Liver (tissue), 9 donors: ENCODE results near the gene LAMA5. TPM values are rescaled to one million over a fixed set of nuclear protein-coding genes. Genes with fewer than 3 reads are reported as not detected.

Experiments
- DNase-seq: peaks from one replicate; pipeline ENCODE4 v3.0.0-alpha.2; 2017; ENCODE audit warnings: low spot score
- H3K27ac ChIP-seq, 2 donors: one replicate each; pipeline ENCODE4 v1.7.0; 2013; ENCODE audit warnings: inconsistent platforms in 2 of 2, low read length in 2 of 2, control low read depth in 1 of 2, low read depth in 1 of 2, mild to moderate bottlenecking in 1 of 2
- H3K27me3 ChIP-seq, 4 donors: one replicate each; pipeline versions ENCODE4 v1.6.1 to v1.7.0; 2013; ENCODE audit warnings: low read length in 3 of 4, inconsistent platforms in 1 of 4, mild to moderate bottlenecking in 1 of 4, moderate library complexity in 1 of 4; ENCODE audit not compliant: control insufficient read depth in 4 of 4, insufficient read depth in 4 of 4
- H3K36me3 ChIP-seq, 4 donors: one replicate each; pipeline versions ENCODE4 v1.6.1 to v1.7.0; 2013; ENCODE audit warnings: low read length in 3 of 4, mild to moderate bottlenecking in 3 of 4, low read depth in 1 of 4, moderate library complexity in 1 of 4; ENCODE audit not compliant: control insufficient read depth in 4 of 4, insufficient read depth in 3 of 4
- H3K4me1 ChIP-seq, 4 donors: one replicate each; pipeline versions ENCODE4 v1.6.1 to v1.7.0; 2013; ENCODE audit warnings: low read length in 3 of 4, mild to moderate bottlenecking in 3 of 4, moderate library complexity in 1 of 4; ENCODE audit not compliant: control insufficient read depth in 4 of 4, insufficient read depth in 4 of 4
- H3K4me3 ChIP-seq, 3 donors: one replicate each; pipeline versions ENCODE4 v1.6.1 to v1.7.0; 2013; ENCODE audit warnings: low read length in 3 of 3, control low read depth in 1 of 3, low read depth in 1 of 3, mild to moderate bottlenecking in 1 of 3
- H3K9ac ChIP-seq, 2 donors: one replicate each; pipeline ENCODE4 v1.7.0; 2013; ENCODE audit warnings: low read length in 2 of 2, mild to moderate bottlenecking in 2 of 2, moderate library complexity in 2 of 2, control low read depth in 1 of 2, low read depth in 1 of 2
- H3K9me3 ChIP-seq, 4 donors: one replicate each; pipeline versions ENCODE4 v1.6.1 to v1.7.0; 2013; ENCODE audit warnings: low read length in 3 of 4; ENCODE audit not compliant: control insufficient read depth in 4 of 4
- CTCF ChIP-seq: fragments of 150-350 bp; IDR thresholded peaks from 2 replicates; pipeline ENCODE4 v1.5.1; 2017; ENCODE audit warnings: improper control_type of control experiment, low read depth, low read length; ENCODE audit not compliant: missing input control
- EGR1 ChIP-seq, 2 donors: IDR thresholded peaks; 2 replicates each; pipeline ENCODE4 v1.6.1; 2016 to 2018; ENCODE audit warnings: antibody characterized with exemption in 2 of 2, low read depth in 2 of 2
- GABPA ChIP-seq, 2 donors: IDR thresholded peaks in 1 of 2; conservative IDR thresholded peaks in 1 of 2; 2 replicates each; pipeline ENCODE4 v1.6.1; 2016; ENCODE audit warnings: antibody characterized with exemption in 2 of 2, mild to moderate bottlenecking in 1 of 2, moderate library complexity in 1 of 2
- HNF4A ChIP-seq, 2 donors: conservative IDR thresholded peaks; 2 replicates each; pipeline ENCODE4 v1.6.1; 2016; ENCODE audit warnings: antibody characterized with exemption in 2 of 2, mild to moderate bottlenecking in 2 of 2
- HNF4G ChIP-seq: IDR thresholded peaks from 2 replicates; pipeline ENCODE4 v1.6.1; 2016; ENCODE audit warnings: antibody characterized with exemption
- JUND ChIP-seq, 2 donors: IDR thresholded peaks; 2 replicates each; pipeline ENCODE4 v1.6.1; 2016; ENCODE audit warnings: antibody characterized with exemption in 2 of 2
- MAX ChIP-seq: IDR thresholded peaks from 2 replicates; pipeline ENCODE4 v1.6.1; 2016; ENCODE audit warnings: antibody characterized with exemption
- NR2F2 ChIP-seq: IDR thresholded peaks from 2 replicates; pipeline ENCODE4 v1.6.1; 2016; ENCODE audit warnings: antibody characterized with exemption
- RXRA ChIP-seq, 2 donors: IDR thresholded peaks; 2 replicates each; pipeline ENCODE4 v1.6.1; 2017 to 2018; ENCODE audit warnings: antibody characterized with exemption in 2 of 2, mild to moderate bottlenecking in 1 of 2
- SP1 ChIP-seq: IDR thresholded peaks from 2 replicates; pipeline ENCODE4 v1.6.1; 2018; ENCODE audit warnings: antibody characterized with exemption, mild to moderate bottlenecking
- TAF1 ChIP-seq: conservative IDR thresholded peaks from 2 replicates; pipeline ENCODE4 v1.6.1; 2016; ENCODE audit warnings: antibody characterized with exemption, mild to moderate bottlenecking
- YY1 ChIP-seq: IDR thresholded peaks from 2 replicates; pipeline ENCODE4 v1.6.1; 2016; ENCODE audit warnings: antibody characterized with exemption, mild to moderate bottlenecking
- WGBS: extraction: QIAGEN DNeasy Blood & Tissue Kit; methylation state at CpG from one replicate; pipeline ENCODE4 v1.1.7; 2013; 5-methylcytosine and 5-hydroxymethylcytosine counted together
- polyA plus RNA-seq, 2 donors: library from polyadenylated mRNA; stranded (reverse) in 1 of 2; unstranded in 1 of 2; fragments of 200-250 nt in 1 of 2; fragments of >200 nt in 1 of 2; fragmentation: Nextera tagmentation in 1 of 2; extraction: Ambion mirVana in 1 of 2; gene quantifications; one replicate each; pipeline versions ENCODE4 v1.2.1 to v1.2.3, GENCODE V29; 2013 to 2015
- total RNA-seq, 2 donors: library from RNA; depleted of rRNA; stranded (reverse); fragments of >200 nt; gene quantifications; one replicate each; pipeline ENCODE4 v1.2.3, GENCODE V29; 2014
- TF ChIP-seq, protein P1 (sequence below): IDR thresholded peaks from 2 replicates; pipeline ENCODE4 v1.6.1; 2016; ENCODE audit warnings: antibody characterized with exemption
- TF ChIP-seq, protein P2 (sequence below): IDR thresholded peaks from 2 replicates; pipeline ENCODE4 v1.6.1; 2016; ENCODE audit warnings: antibody characterized with exemption
- donor health status: healthy.
- donor health status: healthy.
- donor health status: healthy.
- donor health status: healthy.
- donor health status: healthy.

Gene LAMA5
- total and polyA plus RNA-seq, 4 donors, result 3.6 to 40.2 (median 13.7) TPM

GRCh38 chr20:62412194-62413024 lies 45.3 kb upstream of the LAMA5 start:
- DNase-seq, result no peak
- no peaks in the 10 kb centered on the region for H3K36me3 ChIP-seq
- no peaks in the 10 kb centered on the region for H3K9me3 ChIP-seq
- WGBS, result 78% methylated on average over 22 of the region's 22 CpGs
- no peaks in the 10 kb centered on the region for H3K27me3 ChIP-seq
- TF ChIP-seq, protein P1, sequence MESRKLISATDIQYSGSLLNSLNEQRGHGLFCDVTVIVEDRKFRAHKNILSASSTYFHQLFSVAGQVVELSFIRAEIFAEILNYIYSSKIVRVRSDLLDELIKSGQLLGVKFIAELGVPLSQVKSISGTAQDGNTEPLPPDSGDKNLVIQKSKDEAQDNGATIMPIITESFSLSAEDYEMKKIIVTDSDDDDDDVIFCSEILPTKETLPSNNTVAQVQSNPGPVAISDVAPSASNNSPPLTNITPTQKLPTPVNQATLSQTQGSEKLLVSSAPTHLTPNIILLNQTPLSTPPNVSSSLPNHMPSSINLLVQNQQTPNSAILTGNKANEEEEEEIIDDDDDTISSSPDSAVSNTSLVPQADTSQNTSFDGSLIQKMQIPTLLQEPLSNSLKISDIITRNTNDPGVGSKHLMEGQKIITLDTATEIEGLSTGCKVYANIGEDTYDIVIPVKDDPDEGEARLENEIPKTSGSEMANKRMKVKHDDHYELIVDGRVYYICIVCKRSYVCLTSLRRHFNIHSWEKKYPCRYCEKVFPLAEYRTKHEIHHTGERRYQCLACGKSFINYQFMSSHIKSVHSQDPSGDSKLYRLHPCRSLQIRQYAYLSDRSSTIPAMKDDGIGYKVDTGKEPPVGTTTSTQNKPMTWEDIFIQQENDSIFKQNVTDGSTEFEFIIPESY, result no peak
- TF ChIP-seq YY1 (no peak), HNF4A (conservative IDR thresholded peaks at IDR 0.05) (no peak), RXRA (IDR thresholded peaks at IDR 0.05) (no peak), CTCF (no peak), MAX (no peak), SP1 (no peak), GABPA (IDR thresholded peaks at IDR 0.05 in 1 of 2, conservative IDR thresholded peaks at IDR 0.05 in 1 of 2) (no peak), JUND (IDR thresholded peaks at IDR 0.05) (no peak), HNF4G (no peak)
- H3K4me3 ChIP-seq, result no peak overlapping the region
- no peak overlapping the region for H3K27ac ChIP-seq
- no peak overlapping the region for H3K9ac ChIP-seq
- peaks cover 2 to 18% (median 5%) of the 10 kb centered on the region in 4 donors for H3K4me1 ChIP-seq

- TF ChIP-seq EGR1 (IDR thresholded peaks at IDR 0.05; ENCODE audit: low read depth in 2 of 2), result no peak
- TF ChIP-seq RXRA (IDR thresholded peaks at IDR 0.05), result no peak
- TF ChIP-seq NR2F2, result no peak
- no peak for TF ChIP-seq TAF1
- TF ChIP-seq, protein P2, sequence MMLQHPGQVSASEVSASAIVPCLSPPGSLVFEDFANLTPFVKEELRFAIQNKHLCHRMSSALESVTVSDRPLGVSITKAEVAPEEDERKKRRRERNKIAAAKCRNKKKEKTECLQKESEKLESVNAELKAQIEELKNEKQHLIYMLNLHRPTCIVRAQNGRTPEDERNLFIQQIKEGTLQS, result no peak
- H3K4me3 ChIP-seq, result no peak overlapping the region
- H3K27me3 ChIP-seq, result no peaks in the 10 kb centered on the region
- no peak overlapping the region for H3K27ac ChIP-seq
- 69% methylated on average over 24 of the region's 24 CpGs for WGBS
- H3K36me3 ChIP-seq, result no peaks in the 10 kb centered on the region
- peaks cover 3 to 21% (median 6%) of the 10 kb centered on the region in 4 donors for H3K4me1 ChIP-seq
- no peak overlapping the region for H3K9ac ChIP-seq
- no peaks in the 10 kb centered on the region for H3K9me3 ChIP-seq
- DNase-seq, result no peak
Observed at GRCh38 chr20:62411479-62412193, 44.5 kb upstream of the LAMA5 start.
